T-helper 1 cell treated with Interleukin-12 subunit alpha and Interleukin-12 subunit beta and Interleukin-4 antibody, amounts not matched to agents 30 μg/mL and 1 μg/mL, for 36 hours (primary cell): ENCODE measurements around the gene MYO19.
"Not testable (repeated sequence)": the region's sequence is repeated elsewhere in the genome, so short reads cannot be mapped to it uniquely, and the experiment has no call there.

Experiments used
- H3K27ac Mint-ChIP-seq: one replicate; pipeline ENCODE4 v1.8.0; 2021; ENCODE audit warnings: mild to moderate bottlenecking, mixed read lengths
- H3K27me3 Mint-ChIP-seq: one replicate; pipeline ENCODE4 v1.8.0; 2021; ENCODE audit warnings: low read depth, mixed read lengths
- H3K36me3 Mint-ChIP-seq: one replicate; pipeline ENCODE4 v1.8.0; 2021; ENCODE audit warnings: low read depth, mixed read lengths
- H3K4me1 Mint-ChIP-seq: one replicate; pipeline ENCODE4 v1.8.0; 2021; ENCODE audit warnings: low read depth, mixed read lengths
- H3K4me3 Mint-ChIP-seq: one replicate; pipeline ENCODE4 v1.8.0; 2021; ENCODE audit warnings: mild to moderate bottlenecking, moderate library complexity, mixed read lengths
- H3K9me3 Mint-ChIP-seq: one replicate; pipeline ENCODE4 v1.8.0; 2021; ENCODE audit warnings: mixed read lengths

MYO19 gene

GRCh38 chr17:36474571-36474970, 60.1 kb downstream of the MYO19 start:
- H3K4me3 Mint-ChIP-seq, result no peak overlapping the region
- no peaks in the 10 kb centered on the region for H3K36me3 Mint-ChIP-seq
- H3K27ac Mint-ChIP-seq, result no peak overlapping the region
- no peaks in the 10 kb centered on the region for H3K9me3 Mint-ChIP-seq
- H3K4me1 Mint-ChIP-seq, result no peaks in the 10 kb centered on the region
- peaks cover 27% of the 10 kb centered on the region for H3K27me3 Mint-ChIP-seq

GRCh38 chr17:36470499-36470898, 64.2 kb downstream of the MYO19 start:
- Mint-ChIP-seq H3K36me3 (no peaks in the 10 kb centered on the region), H3K27ac (no peak overlapping the region), H3K27me3 (peaks cover 14% of the 10 kb centered on the region), H3K4me1 (no peaks in the 10 kb centered on the region), H3K9me3 (no peaks in the 10 kb centered on the region), H3K4me3 (no peak overlapping the region)

- peaks cover 14% of the 10 kb centered on the region for H3K27me3 Mint-ChIP-seq
- no peaks in the 10 kb centered on the region for H3K9me3 Mint-ChIP-seq
- H3K4me3 Mint-ChIP-seq, result no peak overlapping the region
- no peaks in the 10 kb centered on the region for H3K36me3 Mint-ChIP-seq
- H3K4me1 Mint-ChIP-seq, result no peaks in the 10 kb centered on the region
- no peak overlapping the region for H3K27ac Mint-ChIP-seq
Observed at GRCh38 chr17:36469733-36470132, 64.9 kb downstream of the MYO19 start.

- H3K36me3 Mint-ChIP-seq, result no peaks in the 10 kb centered on the region
- no peak overlapping the region for H3K4me3 Mint-ChIP-seq
- no peaks in the 10 kb centered on the region for H3K9me3 Mint-ChIP-seq
- no peaks in the 10 kb centered on the region for H3K4me1 Mint-ChIP-seq
- no peak overlapping the region for H3K27ac Mint-ChIP-seq
- H3K27me3 Mint-ChIP-seq, result peaks cover 14% of the 10 kb centered on the region
Observed at GRCh38 chr17:36468903-36469635, 65.6 kb downstream of the MYO19 start.

- Mint-ChIP-seq H3K4me1 (no peaks in the 10 kb centered on the region), H3K9me3 (no peaks in the 10 kb centered on the region), H3K36me3 (no peaks in the 10 kb centered on the region), H3K27me3 (peaks cover 34% of the 10 kb centered on the region), H3K27ac (no peak overlapping the region), H3K4me3 (no peak overlapping the region)
Observed at GRCh38 chr17:36464765-36465088, 69.9 kb downstream of the MYO19 start.

GRCh38 chr17:36463916-36464764, 70.5 kb downstream of the MYO19 start:
- Mint-ChIP-seq H3K4me1 (no peaks in the 10 kb centered on the region), H3K9me3 (no peaks in the 10 kb centered on the region), H3K4me3 (no peak overlapping the region), H3K27me3 (peaks cover 34% of the 10 kb centered on the region), H3K36me3 (no peaks in the 10 kb centered on the region), H3K27ac (no peak overlapping the region)

- Mint-ChIP-seq H3K4me3 (no peak overlapping the region), H3K27me3 (peaks cover 24% of the 10 kb centered on the region), H3K36me3 (no peaks in the 10 kb centered on the region)
Observed at GRCh38 chr17:36461330-36462110, 73.1 kb downstream of the MYO19 start.

GRCh38 chr17:36460265-36460937, 74.3 kb downstream of the MYO19 start:
- peaks cover 24% of the 10 kb centered on the region for H3K27me3 Mint-ChIP-seq

More at GRCh38 chr17:36461330-36462110, 73.1 kb downstream of the MYO19 start:
- no peak overlapping the region for H3K27ac Mint-ChIP-seq
- no peaks in the 10 kb centered on the region for H3K4me1 Mint-ChIP-seq
- no peaks in the 10 kb centered on the region for H3K9me3 Mint-ChIP-seq

GRCh38 chr17:36459601-36460000, 75.1 kb downstream of the MYO19 start:
- Mint-ChIP-seq H3K27ac (no peak overlapping the region), H3K27me3 (peaks cover 24% of the 10 kb centered on the region), H3K36me3 (no peaks in the 10 kb centered on the region), H3K4me1 (no peaks in the 10 kb centered on the region), H3K9me3 (no peaks in the 10 kb centered on the region), H3K4me3 (no peak overlapping the region)

More at GRCh38 chr17:36460265-36460937, 74.3 kb downstream of the MYO19 start:
- no peaks in the 10 kb centered on the region for H3K4me1 Mint-ChIP-seq
- H3K27ac Mint-ChIP-seq, result no peak overlapping the region
- H3K9me3 Mint-ChIP-seq, result no peaks in the 10 kb centered on the region
- H3K4me3 Mint-ChIP-seq, result no peak overlapping the region
- no peaks in the 10 kb centered on the region for H3K36me3 Mint-ChIP-seq

GRCh38 chr17:36459045-36459444, 75.6 kb downstream of the MYO19 start:
- H3K9me3 Mint-ChIP-seq, result no peaks in the 10 kb centered on the region
- no peaks in the 10 kb centered on the region for H3K4me1 Mint-ChIP-seq
- H3K36me3 Mint-ChIP-seq, result no peaks in the 10 kb centered on the region
- H3K4me3 Mint-ChIP-seq, result no peak overlapping the region
- H3K27ac Mint-ChIP-seq, result no peak overlapping the region
- H3K27me3 Mint-ChIP-seq, result peaks cover 24% of the 10 kb centered on the region

GRCh38 chr17:36457701-36458100, 77.0 kb downstream of the MYO19 start:
- H3K27me3 Mint-ChIP-seq, result peaks cover 16% of the 10 kb centered on the region
- H3K27ac Mint-ChIP-seq, H3K36me3 Mint-ChIP-seq, H3K4me3 Mint-ChIP-seq, H3K4me1 Mint-ChIP-seq, H3K9me3 Mint-ChIP-seq: not testable (repeated sequence)

- H3K4me3 Mint-ChIP-seq, H3K9me3 Mint-ChIP-seq, H3K4me1 Mint-ChIP-seq, H3K36me3 Mint-ChIP-seq, H3K27me3 Mint-ChIP-seq, H3K27ac Mint-ChIP-seq: not testable (repeated sequence)
Observed at GRCh38 chr17:36452888-36453287, 81.8 kb downstream of the MYO19 start.

GRCh38 chr17:36449997-36450396, 84.7 kb downstream of the MYO19 start:
- H3K27ac Mint-ChIP-seq, H3K9me3 Mint-ChIP-seq, H3K4me1 Mint-ChIP-seq, H3K27me3 Mint-ChIP-seq, H3K4me3 Mint-ChIP-seq, H3K36me3 Mint-ChIP-seq: not testable (repeated sequence)
